SIG-M5 treated with dmso at 0.1 percent for 504 hours (cell line): ENCODE measurements around the gene LMF1.

Source experiments
- DNase-seq: peaks from one replicate; lab custom pipeline; 2025; ENCODE audit not compliant: unreplicated experiment; lab: John Stamatoyannopoulos, UW

LMF1 gene

GRCh38 chr16:817001-817906 lies 153.5 kb downstream of the LMF1 start:
- DNase-seq: no peak

GRCh38 chr16:815861-816260 lies 154.9 kb downstream of the LMF1 start:
- DNase-seq: no peak

DNA sequence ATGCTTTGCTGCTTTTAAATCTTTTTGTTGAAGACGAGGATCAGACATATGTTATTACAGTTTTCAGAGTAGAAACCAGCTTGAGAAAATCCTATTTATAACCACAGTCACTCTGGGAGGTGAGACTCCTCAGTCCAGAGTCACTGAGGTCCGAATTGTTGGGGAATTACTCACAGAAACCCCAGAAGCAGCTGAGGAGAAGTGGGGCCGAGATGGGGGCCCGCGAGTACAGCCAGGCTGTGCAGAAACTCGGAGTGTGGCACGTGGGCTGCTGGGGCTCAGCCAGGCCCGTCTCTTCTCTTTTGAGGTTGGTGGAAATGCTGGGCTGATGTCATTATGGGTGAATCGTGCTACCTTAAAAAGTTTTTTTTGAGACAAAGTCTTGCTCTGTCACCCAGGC lies 155.8 kb downstream of the LMF1 start:
- no peak for DNase-seq

GRCh38 chr16:813916-814412 lies 156.8 kb downstream of the LMF1 start:
- no peak for DNase-seq

DNA sequence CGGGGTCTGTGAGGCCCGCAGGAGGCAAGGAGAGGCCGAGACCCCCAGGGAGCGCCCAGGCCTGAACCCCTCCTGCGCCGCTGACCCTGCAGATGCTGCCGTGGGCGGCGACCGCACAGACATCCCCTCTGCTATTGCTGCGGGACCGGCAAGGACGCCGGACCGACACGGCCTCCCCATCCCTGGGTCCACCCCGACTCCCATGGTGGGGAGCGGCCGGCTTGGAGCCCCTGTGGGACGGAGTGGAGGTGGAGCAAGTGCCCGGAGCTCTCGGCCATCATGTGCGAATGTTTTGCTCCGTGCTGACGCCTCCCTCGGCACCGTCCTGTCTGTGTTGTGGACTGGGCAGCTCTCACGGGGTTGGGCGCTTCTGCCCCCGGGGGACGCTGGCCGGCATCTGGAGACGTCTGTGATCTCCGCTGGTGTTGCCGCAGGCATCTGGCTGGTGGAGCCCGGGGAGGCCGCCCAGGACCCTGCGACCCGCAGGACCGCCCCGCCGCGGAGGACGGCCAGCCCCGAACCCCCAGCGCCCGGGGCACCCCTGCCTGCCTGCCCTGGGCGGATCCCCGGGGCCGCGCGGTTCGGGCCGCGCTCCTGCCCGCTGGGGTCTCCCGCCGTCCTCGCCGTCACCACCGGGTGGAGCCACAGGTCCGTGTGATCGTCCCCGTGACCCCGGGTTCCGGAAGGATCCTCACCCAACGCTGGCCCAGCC lies 157.4 kb downstream of the LMF1 start:
- no peak for DNase-seq

- no peak for DNase-seq
These were observed 162.7 kb downstream of the LMF1 start for GRCh38 chr16:808085-808386.

GRCh38 chr16:807347-808084 lies 163.3 kb downstream of the LMF1 start:
- DNase-seq: peak; percentile 86

DNA sequence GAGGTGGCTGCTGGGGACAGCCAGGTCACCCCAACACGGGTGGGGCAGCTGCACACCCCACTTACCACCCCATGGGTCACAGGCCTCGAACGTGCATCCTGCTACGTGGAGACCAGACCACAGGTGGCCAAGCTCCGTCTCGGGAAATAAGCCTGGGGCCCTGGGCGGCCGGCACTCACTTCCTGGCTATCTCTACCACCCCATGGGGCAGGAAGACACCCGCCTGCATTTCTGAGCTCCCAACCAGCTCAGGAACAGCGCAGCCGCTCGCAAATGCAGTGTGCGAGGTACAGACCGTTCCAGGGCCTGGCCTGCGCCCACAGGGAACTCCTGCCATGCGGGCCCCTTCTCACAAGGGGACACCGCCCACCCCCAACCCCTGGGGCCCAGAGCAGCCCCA lies 165.3 kb downstream of the LMF1 start:
- no peak for DNase-seq

- no peak for DNase-seq
These were observed 166.4 kb downstream of the LMF1 start for GRCh38 chr16:804193-805048.

DNA sequence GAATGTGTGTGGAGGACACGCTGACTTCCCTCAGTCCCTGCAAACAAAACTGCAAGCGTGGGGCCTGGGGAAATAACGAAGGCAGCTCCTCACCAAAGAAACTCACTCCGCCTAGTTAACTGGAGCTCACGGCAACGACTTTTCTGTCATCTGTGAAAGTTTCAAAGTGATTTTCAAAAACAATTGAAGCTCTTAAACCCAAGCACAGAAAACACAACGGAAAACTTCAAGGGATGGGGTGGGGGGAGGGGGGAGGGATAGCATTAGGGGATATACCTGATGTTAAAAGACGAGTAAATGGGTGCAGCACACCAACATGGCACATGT lies 167.1 kb downstream of the LMF1 start:
- DNase-seq: no peak
